ENCODE measurements around the gene CREB3L4.

Gene CREB3L4, protein sequence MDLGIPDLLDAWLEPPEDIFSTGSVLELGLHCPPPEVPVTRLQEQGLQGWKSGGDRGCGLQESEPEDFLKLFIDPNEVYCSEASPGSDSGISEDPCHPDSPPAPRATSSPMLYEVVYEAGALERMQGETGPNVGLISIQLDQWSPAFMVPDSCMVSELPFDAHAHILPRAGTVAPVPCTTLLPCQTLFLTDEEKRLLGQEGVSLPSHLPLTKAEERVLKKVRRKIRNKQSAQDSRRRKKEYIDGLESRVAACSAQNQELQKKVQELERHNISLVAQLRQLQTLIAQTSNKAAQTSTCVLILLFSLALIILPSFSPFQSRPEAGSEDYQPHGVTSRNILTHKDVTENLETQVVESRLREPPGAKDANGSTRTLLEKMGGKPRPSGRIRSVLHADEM

DNA sequence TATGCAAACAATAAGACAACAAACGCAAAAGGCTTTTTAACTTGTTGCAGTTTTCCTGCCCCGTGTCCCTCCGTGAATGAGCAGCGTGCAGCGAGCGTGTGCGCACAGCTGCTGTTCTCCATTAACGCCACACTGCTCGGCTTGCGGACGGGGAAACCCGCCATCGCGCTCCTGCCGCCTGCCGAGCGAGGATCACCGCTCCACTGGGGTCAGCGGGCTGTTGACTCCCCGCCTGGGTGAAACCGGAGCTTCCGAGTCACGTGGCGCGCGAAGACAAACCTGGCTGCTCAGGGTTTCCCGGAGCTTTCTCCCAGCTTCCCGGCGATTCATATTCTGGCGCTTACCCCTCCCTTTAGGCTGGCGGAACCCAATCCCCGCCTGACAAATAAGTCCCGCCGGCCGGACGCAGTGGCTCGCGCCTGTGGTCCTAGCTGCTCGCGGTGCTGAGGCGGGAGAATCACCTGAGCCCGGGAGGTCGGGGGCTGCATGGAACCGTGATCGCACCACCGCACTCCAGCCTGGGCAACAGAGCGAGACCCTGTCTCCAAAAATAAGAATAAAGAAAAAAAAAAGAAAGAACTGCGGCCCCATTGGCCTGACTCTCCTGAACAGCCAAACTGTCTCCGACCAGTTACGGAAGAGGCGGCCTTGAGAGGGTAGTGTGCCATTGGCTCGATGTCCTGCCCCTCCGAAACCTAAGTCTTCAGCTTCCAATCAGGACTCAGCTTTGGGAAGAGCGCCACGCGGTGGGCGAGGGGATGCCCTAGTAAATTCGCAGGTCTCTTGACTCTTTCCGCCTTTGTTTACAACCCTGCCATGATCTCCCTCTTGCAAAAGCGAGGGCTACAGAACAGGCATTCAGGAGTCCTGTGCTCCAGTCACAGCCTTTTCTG lies at the start of gene CREB3L4:
CREB3L4 (plus strand) TSS at position 796 of the 893 bp plus-strand sequence. CDS start 624 bp downstream, outside the sequence.
- DNase-seq = peak; percentile 85

DNA sequence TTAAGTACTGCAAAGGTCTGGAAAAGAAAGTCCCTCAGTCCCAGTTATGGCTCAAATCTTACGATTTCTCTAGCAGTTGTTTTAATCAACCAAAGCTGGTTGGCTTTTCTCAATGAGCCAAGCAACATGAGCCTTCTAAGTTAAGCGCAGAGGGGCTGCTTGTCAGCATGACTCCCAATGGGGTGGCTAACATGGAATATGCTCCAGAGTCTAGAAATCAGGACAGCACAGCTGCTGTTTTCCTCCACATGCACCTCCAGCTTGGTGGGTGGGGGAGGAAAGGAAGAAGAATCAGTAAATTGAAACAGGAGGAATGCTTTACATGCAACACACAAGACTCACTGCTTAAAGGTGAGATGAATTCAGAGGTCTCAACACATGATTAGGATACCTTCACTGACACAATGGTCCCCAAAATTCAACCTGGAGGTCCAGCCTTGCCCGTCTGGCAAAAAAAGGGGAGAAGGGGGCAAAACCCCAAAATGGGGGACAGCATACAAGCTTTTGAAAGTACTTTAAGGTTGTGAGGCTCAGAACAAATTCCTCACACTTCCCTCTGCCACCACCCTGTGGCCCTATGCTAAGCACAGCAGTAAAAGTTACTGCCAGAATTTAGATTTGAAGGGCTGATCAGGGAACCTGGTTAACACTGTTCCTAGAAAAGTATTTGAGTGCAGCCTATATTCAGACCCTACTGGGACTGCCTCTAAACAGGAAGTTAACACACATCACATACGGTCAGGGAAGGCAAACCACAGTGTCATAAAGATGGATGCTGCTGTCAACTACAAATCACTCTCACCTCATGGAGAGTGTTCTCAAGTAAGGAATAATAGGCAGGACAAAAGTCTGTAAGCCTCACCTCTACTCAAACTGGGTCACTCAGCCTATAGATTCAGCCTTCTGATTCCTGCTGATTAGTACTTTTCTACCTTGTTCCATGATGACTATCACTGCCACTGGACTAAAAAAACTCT lies 47.5 kb upstream of the CREB3L4 start:
- peak; percentile 4 for DNase-seq

DNA sequence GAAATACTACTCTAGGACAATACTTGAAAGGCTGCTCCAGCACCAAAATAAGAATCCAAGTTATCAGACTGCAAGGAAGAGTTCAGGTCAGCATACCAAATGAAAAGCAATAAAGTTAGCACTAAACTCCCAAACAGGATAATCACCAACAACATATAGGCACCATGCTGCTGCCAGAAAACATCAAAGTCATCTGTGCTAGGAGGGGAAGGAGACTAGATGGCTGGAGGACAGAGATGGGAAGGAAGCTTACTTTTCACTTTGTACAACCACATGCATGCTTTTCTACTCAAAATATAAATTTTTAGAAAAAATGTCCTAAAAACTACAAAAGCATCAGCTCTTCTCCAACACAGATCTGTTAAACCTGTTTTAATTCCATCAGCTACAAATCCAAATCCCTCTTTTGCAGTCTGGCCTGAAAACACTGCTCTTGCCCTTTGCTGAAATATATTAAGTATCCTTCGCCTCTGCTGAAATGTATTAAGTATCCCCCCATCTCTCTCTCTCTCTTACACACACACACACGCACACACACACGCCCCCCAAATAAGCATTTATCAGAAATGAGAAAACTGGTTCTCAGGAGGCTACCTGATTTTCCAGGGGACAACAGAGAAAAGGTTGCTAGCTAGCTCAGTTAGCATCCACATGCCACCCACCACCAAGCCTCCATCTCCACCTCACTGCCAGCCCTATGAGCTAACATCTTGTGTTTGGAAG lies 46.5 kb upstream of the CREB3L4 start:
- no peak for DNase-seq

DNA sequence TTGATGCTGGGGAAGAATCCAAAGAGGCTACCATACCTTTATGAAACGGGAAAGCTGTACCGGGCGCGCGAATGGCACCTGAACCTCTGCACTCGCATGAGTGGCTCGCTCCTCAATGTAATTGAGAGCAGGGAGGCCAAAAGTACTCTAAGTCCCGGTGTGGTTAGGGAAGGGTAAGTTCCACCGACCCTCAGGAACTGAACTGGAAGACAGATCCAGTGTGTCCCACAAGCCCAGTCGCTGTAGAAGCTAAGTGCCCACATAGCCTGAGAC lies 46.0 kb upstream of the CREB3L4 start:
- peak; percentile 5 for DNase-seq

DNA sequence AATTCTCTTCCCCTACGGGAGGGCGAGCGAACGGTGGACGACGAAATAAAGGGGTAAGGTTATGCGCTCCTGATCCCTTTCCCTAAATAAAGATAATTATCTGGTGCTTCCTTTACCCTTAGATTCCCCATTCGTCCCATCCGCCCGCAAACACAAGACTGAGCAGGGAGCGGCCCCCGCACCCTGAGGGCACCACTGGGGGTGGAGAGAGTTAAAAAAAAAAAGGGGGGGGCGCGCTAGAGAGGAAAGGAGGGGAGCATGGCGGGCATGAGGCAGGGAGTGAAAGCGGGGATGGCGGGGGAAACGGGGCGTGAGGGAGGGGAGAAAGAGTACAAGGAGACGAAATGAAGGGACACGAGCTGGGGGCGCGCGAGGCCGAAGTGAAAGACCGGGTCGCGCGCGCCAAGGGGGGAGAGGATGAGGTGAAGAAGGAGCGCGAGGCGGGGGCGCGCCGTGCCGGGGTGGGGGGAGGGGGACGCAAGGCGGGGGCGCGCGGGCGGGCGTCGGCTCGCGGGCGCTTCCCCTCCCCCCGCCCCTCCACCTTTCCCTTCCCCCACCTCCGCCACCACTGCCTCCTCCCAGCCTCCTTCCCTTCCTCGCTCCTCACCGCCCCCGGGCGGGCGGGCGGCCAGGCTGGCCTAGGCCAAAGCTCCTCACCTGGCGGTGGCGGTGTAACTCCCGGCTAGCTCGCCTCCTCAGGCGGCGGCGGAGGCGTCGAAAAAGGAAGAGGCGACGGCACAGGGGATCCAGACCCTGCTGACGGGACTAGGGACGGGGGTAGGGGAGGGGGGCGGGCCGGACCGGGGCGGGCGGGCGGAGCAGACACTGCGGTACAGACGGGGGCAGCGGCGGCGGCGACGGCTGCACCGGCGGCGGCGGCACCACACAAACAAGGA lies 45.4 kb upstream of the CREB3L4 start:
- peak; percentile 85 for DNase-seq

DNA sequence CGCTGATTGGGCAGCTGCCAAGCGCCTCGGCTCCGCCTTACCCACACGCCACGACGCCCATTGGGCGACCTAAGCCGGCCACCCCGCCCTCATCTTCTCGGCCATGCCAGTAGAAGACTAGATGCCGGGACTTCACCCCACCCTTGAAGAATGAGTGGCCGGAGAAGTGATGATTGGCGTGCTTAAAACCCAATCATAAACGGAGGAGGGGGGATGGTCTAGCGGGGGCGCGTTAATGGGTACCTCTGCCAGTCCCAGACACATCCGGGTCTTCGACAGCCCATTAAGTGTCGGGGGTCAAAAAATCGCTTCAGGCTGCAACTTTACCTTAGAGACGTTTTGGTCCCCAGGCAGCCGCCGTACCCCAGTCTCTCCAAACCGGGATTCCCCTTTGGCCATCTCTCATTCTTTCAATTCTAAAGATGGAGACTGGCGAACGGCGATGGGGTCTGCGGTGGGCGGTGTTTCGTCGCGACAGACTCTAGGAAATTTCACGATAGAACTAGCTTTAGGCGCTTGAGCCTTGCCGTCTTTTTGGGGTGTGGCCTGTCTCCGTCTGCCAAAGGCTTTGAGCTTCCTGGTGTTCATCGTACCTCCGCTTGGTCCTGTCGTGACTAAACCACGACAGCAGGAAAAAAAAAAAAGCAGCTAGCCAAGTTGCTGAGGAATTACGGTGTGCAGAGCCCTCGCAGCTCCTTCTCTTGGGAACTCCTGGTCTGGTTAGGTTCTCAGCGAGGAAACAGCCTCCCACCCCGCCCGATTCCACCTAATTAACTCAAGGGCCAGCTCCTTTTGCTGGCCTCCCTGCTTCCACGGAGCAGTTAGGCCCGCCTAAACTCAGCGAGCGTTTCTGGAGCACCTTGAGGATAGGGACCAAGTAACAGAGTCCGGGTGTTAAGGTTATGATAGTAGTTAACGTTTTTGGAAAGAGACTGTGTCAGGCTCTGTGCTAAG lies 44.5 kb upstream of the CREB3L4 start, which contains the start of gene GATAD2B:
GATAD2B (minus strand) TSS at position 1 of the 954 bp plus-strand sequence. CDS start 94,625 bp downstream, outside the sequence.
- DNase-seq = peak; percentile 99

DNA sequence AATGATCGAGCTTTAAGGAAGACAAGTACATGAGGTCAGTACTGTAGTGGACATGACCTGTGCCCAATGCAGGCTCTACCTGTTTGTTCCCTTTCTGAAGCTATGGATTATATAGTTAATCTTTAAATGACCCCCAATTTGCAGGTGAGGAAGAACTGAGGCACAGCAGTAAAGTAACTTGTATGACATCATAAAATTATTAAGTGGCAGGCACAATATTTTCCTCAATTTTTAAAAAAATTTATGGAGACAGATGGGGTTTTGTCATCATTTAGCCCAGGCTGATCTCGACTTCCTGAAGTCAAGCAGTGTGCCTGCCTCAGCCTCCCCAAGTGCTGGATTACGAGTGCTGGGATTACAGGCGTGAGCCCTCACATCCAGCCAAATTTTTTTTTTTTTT lies 41.3 kb upstream of the CREB3L4 start:
- DNase-seq = no peak

DNA sequence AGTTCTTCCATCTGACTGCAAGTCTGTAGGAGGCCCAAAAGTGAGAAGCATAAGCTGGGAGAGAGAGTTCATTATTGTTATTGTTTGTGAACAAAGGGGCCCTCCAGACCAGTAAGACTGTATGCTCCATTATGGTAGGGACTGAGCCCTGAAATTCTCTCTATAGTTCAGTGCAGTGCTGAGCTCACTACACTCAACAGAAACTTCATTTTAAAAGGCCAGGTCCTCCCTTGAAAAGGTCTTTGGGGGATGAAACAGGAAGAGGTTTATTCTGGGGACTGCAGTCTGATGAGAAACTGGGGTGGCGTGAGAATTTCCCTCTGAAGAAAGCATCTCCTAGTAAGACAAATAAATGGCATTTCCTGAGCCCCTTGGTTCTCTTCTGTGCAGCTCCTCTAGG lies 39.5 kb upstream of the CREB3L4 start:
- DNase-seq = no peak

DNA sequence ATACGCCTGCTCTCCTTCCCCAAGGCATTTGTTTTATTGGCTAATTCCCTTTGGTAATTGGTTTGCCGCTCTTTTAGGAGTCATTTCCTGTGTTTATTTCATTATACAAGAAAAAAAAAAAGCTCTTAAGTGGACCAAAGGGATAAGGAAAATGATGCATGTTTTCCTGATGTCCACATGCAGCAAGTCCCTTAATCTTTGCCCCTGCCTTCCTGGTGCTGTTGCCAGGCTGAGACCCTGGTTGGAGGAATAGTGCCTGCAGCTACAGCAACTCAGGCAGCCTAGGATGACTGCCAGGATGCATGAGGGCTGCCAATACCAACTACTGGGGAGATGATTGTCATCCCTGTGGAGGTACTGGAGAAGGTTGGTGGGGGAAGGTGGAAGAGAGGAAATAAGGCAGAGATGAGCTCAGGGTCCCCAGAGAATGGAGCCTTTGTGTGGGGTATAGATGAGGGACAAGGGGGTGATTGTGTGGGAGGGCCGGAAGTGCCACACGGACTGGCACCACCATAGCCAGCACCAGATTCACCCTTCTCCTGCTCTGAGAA lies 38.8 kb upstream of the CREB3L4 start:
- no peak for DNase-seq

DNA sequence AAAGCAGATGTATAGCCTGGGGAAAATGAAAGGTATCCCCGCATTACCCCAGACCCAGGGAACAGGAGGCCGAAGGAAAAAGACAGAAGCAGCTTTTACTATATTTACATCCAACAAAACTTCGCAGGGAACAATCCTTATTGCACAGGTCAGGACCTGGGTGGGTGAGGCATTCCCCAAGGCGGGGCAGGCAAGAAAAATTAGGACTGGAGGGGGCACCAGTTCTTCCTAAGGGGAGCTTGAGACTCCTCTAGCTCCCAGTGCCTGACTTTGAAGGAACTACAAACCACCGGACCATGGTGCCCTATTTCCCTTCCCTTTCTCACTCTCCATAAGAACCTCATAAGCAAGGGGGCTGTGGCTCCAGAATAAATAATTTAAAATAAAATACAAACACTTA lies 38.3 kb upstream of the CREB3L4 start:
- no peak for DNase-seq

DNA sequence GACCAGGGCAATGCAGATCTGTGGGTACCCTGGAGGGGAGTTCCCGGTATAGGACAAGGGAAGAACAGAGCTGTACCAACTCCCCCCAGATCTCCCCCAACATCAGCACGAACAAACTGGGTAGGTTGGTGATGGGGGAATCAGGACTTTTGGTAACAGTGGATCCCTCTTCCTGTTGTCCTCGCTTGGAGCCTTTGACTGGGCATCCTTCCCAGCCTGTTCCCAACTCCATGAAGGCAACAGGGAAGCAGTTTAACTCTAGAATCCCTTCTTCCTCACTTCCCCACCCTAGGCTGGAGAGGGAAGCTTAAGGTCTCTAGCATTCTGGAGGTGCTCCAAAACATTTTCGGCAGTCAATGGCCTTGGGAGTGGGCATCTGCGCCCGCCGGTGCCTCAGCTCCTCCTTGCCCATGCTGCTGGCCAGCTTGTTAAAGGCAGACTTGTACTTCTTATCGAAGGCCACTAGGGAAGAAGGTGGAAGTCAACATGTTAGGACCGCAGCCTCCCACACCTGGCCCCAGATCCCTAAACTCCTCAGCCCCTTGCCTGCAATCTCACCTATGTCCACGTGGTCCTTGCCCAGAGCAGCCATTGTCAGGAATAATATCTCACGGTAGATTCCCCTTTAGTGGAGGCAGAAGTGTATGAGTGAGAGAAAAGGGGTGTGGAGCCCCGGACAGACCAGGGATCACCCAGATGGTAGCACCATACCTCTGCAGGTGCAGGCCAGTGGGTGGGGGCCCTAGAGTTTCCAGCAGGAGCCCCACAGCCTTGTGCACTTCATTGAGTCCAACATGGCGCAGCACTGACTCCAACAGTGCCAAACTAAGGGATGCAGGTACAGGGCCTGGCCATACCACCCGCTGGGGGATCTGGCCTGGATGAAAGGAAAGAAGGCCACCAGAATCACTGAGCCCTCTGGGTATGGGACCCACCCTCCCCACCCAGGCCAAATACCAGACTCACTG lies 37.4 kb upstream of the CREB3L4 start:
- no peak for DNase-seq

DNA sequence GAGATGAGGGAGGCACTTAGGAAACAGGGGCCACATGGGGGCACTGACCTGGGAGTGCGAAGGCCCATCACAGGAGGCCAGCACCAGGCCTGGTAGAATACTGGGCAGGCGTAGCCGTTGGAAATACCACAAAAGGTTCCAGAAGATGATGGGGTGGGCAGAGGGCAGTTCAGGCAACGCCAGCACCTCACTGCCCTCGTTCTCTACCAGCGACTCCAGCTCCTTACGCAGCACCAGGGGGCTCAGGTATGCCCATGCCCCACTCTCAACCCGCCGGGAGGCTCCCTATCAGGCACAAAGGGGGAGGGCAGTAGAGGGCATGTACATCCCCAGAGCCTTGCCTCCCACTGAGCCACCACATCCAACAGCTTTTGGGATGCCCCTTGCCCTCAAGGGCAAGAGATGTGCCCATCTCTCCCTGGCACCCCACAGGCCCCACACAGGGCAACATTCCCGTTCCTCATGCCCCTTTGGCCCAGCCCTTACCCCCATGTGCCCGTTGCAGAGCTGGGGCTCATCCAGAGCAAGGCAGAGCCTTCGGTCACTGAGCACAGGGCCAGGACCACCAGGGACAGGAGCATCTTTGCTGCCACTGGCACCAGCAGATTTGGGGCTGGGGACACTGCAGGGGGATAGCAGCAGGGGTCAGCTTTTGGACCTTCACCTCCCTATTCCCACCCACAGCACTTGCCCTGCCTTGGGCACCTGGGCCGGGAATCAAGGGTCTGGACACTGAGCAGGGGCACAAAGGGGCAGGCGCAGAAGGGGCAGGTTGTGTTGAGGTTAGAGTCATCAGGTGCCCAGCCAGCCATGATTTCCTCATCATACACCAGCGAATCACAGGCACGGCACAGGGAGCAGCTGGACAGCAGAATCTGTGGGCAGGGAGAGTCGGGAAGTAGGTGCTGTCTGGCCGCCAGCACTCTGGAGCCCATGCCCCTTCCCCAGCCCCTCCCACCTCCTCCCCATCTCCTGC lies 35.3 kb upstream of the CREB3L4 start:
- no peak for DNase-seq

DNA sequence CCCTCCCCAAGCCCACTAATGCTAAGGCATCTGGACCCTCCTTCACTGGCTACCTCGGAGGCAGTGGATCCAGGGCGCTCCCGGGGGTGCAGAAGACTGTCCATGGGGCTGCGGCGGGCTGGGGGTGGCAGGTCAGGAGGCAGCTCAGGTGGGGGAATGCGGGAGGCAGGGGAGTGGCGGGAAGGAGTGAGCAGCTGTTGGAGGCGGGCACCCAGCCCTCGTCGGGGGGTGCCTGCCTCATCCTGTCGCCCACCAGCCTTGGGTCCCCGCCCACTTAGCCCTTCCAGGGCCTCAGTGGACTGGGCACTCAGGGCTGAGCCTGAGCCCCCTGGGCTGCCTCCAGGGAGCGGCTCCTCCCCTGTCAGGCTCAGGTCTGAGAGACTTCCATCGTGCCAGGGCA lies 34.3 kb upstream of the CREB3L4 start:
- no peak for DNase-seq

DNA sequence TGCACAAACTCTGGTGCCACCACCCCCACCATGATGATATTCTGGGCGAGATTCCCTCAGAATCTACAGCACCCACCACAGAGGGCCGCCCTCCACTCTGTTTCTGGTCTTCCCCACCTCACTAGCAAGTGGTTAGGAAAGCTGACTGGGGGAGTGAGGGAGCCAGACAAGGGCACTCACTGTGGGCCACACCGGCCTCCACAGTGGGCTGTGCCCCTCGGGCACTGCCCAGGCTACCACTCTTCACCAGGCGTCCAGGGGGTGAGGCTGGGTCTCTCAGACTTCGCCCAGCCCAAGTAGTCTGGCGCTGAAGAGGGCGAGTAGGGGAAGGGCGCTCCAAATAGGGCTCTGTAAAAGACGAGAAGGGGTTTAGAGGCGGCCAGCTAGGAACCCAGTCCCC lies 33.7 kb upstream of the CREB3L4 start:
- DNase-seq = no peak

DNA sequence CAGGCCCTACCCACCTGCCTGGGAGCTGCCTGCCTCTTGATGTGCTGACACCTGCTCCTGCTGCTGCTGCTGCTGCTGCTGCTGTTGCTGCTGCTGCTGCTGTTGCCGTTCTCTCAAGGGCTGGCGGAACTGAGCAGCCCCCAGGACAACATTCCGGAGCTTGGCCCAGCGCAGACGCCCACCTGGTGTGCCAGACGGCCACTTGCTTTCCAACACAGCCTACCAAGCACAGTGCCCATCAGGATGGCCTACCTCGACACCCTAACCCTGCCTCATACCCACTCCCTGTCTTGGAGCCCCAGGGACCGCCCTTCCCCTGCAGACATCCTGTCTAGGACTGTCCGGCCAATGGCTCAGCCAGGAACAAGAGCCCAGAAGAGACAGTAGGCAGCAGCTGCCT lies 33.0 kb upstream of the CREB3L4 start:
- DNase-seq = no peak

DNA sequence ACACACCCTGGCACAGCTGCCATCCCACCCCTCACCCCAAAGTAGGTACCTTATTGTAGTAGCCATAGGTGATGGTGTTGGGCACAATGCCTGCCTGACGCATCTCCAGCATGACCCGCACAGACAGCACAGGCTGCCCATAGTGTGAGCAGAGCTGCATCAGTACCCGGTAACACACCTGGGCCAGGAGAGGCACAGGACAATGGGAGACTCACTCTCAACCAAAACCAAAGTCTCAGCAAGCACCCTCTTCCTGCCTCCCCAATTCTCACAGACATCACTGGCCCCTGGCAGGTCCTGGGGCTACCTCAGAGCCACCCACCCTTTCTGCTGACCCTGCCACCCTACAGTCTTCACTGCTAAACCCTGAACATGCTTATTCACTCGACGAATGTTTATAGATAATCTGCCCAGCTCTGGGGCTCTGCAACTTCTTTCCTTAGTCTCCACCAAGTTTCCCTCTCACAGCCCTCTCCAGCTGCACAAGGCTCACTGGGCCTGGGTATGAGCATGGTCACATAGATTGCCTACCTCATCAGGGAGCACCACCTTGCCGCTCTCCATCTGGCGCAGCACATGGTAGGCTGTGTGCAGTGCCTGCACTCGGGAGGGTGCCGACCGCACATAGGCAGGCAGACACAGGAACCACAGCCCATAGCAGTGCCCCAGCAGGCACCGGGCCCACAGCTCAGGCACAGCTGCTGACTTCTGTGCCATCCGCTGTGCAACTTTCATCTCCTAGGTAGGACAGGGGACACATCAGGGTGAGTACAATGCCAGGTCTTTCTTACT lies 31.5 kb upstream of the CREB3L4 start:
- no peak for DNase-seq

Data from NCI-H2171 (cell line).